LoVo (cell line): ENCODE data around the gene TICAM2.
A peak's percentile ranks its signal among the peaks of the same experiment; 100 is the strongest.

Experiments
- DNase-seq: peaks from one replicate; pipeline ENCODE4 v3.0.0-alpha.2; 2016; ENCODE audit warnings: low spot score

The TICAM2 gene

DNA sequence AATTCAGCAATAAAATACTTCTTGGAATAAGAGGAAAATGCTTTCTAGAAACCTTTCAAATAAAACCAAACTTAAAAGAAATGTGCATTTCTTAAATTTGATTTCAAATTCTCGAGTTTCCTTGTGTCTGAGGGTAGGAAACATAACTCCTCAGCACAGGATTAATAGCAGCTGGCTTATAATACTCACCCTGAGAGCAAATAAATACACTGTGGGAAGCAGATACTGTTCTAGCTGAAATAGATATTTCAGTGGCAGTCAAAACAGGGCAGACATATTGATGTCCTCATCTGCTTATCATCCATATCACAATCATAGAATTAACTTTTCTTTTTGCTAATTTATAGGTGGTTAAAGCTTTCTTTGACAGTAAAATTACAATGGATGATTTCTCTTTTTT lies 33.6 kb downstream of the TICAM2 start:
- DNase-seq: no peak

DNA sequence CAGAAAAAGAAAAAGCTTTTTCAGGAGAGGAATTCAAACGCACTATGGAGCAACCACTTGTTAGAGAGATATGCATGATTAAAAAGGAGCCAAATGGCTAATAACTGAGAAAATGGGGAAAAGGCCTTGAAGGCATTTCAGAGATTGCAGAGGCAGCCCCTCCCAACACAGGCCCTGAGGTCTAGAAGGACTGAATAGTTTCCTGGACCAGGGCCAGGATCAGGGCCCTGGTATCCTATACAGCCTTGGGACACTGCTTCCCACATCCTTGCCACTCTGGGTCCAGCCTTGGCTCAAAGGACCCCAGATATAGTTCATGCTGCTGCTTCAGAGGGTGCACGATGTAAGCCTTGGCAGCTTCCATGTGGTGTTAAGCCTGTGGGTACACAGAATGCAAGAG lies 37.0 kb downstream of the TICAM2 start:
- no peak for DNase-seq

DNA sequence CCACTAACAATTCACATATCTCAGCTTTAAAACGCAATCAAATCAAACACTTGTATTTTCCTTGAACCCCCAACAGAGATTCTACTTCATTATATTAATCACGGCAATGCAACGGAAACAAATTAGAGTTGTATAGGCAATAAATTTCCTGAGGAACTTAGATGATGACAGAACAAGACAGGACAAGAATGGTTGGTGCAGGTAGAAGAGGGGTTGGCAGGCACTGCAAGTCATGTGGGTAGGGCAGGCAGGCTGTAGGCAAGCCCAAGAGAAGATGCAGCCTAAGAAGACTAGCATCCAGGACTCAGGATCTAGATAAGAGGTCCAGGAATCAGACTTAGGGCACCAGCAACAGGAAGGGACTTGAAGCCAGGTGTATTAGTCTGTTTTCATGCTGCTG lies 41.1 kb downstream of the TICAM2 start:
- DNase-seq: no peak

DNA sequence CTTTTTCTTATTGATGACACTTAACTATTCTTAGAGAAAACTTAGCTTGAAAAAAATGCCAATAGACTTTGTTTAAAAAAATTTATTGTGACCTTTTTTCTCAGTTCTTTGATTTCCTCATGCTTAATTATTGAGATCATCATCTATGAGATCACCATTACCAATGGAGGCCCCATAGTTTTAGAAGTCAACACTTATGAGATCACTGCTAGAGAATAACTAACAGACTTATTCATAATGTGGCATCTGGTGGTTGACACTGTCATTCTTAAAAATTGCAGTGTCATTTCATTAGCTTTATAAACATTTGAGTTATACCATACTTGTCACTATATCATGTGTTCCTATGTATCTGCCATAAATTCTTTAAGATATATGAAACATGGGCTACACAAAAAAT lies 42.8 kb downstream of the TICAM2 start:
- DNase-seq: no peak

DNA sequence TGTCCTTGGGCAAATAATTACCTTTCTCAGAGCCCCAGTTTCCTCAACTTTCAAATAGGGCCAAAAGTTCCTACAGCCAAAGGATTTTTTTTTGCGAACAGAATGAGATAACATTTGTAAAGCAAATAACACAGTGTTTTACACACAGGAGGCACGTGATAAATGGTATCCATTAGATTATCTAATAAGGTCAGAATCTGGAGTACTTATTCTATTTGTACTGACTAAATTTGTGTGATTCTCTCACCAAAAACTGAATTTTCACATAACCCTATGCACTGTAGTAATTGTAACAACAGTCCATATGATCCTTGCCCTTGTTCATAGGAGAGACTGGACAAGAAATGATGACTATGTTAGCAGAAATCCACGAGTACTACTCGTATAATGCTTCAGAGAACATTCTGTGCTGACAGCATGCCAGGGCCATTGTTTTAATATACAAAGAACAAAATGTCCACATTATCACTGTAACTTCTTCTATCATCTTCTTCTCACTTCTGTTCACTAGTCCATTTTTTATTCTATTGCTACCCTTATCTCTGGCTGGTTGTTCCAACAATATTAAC lies 43.8 kb downstream of the TICAM2 start:
- DNase-seq: no peak

DNA sequence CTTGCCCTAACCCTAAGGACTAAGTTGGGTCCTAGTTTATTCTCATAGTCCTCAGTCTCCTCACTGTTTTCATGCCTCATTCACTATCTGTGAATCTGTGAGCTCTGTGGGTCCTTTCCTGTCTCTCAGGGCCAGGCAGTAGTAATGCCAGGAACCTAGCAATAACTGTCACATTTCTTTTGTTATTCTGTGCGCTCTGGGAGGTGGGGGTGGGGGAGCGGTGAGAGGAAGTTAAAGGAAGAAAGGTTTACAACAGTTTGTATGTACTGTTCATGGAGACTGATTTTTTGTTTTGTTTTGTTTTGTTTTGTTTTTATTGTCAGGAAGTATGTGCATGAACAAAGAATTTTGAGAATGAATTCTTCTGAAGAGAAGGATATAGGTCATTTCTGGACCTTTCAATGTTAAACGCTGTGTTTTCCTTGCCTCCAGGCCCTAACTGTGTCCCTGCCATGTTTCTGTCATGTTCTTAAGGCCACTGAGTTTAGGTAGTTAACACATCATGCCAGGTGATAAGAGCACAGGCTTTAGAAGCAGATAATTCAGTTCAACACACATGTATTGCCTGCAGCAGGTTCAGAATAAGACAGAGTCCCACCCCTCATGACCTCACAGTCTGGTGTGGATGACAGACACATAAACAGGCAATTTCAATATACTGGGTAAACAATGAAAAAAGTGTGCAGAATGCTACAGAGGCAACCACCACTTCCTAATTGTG lies 44.5 kb downstream of the TICAM2 start:
- no peak for DNase-seq

DNA sequence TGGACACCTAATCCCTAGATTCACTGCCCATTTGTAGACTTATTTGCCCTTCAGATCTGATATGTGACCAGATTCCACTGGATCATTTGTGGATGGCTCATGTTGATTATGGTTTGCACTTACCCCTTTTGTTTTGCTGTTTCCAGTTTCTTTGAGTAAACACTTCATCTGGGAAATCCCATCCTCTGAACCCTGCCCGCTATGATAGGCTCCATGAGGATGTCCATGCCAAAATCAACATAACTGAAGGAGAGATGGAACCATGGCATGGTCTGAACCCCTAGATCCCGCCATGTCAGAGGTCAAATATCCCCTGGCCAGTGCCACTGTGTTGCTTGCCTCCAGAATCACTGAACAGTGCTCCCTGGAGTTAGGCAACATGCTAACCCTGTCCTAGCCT lies 46.0 kb downstream of the TICAM2 start:
- DNase-seq: no peak

DNA sequence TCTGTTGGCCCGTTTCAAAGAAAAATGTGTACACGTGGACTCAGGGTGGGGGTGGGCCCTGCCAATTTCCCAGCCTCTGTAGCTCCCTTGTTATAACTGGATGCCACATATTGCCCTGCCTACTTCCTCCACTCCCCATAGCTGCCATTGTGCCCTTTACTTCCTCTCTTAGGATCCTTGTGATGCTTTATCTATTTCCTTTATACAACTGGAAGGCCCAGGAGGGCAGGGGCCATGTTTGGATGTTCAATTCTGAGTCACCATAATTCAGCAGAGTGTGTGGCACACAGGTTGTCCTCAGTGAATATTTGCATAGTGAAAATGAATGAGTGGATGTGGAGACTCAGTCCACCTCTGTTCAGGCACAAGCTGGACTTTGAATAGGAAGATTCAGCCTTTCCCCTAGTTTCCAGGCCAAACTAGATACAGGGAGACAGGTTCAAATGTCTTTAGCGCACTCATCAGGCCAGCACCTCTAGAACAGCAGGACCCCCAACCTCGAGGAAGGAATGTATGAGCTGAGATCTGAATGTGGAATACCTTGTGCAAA lies 47.1 kb downstream of the TICAM2 start:
- DNase-seq: no peak

DNA sequence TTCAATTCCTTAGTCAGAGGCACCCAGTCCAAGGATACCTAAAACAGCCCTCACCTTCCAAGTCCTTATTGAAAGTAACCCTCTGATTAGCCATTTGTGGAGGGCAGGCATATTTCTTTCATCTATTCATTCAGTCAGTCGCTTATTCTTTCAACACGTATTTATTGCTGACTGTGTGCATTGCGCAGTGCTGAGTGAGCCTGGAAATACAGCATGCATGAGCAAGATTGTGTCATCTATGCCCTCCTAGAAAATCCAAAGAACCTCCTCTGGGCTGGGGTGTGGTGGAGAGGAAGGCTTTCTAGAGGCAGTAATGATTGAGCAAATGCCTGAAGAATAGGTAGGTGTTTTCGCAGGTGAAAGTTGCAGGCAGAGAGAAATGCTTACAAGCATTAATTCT lies 49.2 kb downstream of the TICAM2 start:
- DNase-seq: no peak

DNA sequence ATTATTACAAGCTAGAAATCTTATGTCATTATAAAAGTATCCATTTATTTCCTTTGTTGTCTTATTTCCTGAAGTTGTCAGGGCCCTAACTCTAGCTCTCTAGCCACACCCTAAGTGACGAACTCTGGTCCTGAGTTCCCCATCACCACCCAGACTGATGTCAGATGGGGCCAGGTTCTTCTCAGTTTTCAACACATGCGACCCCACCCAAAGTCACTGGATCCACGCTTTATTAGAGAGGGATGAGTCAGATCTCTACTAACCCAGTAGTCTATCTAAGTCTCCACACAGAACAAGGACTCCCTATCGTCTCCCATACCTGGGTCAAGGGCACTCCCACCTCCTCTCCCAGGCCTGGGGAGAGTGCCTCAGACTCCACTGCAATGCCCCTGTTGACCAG lies 50.9 kb downstream of the TICAM2 start:
- peak; percentile 53 for DNase-seq

DNA sequence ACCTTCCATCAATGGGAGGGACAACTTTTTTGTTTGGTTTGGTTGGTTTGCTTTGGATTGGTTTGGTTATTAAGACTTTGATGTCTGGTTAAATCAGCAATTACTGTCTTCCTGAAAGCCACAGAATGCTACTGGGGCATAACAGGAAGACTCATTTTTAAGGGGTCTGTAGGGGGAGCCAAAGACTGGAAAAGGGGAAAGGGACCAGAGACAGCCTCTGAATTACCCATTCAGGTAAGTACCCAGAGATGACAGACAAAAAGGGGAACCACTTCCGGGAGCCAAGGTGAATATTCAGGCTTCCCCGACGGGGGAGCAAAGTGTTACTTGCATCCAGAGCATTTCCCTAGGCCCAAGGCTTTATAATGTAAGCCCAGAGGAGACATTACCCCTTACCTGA lies 53.1 kb downstream of the TICAM2 start:
- no peak for DNase-seq

DNA sequence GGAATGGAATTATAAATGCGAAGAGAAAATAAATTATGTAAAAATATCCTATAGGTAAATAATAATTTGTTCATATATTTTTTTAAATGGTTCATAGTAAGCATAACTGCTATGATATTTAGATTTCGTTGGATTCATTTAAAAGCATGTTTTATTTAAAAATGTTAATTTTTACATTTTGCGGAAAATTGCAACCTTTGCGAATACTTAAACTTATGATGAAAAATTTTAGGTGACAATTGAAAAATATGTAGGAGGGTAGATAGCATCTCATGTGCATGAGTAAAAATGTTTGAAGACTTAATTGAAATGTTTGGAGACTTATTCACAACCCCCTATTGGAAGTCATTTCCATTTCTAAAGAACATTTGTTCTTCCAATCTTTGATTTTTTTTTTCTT lies 53.6 kb downstream of the TICAM2 start:
- no peak for DNase-seq

DNA sequence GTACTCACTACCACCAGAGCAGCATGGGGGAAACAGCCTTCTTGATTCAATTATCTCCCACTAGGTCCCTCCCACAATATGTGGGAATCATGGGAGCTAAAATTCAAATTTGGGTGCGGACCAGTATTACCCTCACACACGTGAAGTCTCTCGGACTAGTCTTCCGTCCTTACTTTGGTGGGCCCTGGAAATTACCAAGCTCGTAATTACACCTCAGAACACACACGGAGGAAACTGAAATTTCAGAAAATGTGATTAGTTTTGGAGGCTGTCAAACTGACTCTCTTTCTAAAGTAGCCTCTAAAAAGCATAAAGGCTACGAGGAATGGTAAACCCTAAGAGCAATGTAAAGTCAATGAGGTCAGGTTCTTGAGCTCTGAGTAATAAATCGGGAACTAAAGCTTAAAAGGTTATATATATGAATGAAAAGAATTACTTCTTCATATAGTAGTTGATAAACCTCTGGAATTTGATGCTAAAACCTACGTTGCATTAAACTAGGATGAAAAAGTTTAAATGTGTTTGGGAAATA lies 56.9 kb downstream of the TICAM2 start:
- DNase-seq: no peak

DNA sequence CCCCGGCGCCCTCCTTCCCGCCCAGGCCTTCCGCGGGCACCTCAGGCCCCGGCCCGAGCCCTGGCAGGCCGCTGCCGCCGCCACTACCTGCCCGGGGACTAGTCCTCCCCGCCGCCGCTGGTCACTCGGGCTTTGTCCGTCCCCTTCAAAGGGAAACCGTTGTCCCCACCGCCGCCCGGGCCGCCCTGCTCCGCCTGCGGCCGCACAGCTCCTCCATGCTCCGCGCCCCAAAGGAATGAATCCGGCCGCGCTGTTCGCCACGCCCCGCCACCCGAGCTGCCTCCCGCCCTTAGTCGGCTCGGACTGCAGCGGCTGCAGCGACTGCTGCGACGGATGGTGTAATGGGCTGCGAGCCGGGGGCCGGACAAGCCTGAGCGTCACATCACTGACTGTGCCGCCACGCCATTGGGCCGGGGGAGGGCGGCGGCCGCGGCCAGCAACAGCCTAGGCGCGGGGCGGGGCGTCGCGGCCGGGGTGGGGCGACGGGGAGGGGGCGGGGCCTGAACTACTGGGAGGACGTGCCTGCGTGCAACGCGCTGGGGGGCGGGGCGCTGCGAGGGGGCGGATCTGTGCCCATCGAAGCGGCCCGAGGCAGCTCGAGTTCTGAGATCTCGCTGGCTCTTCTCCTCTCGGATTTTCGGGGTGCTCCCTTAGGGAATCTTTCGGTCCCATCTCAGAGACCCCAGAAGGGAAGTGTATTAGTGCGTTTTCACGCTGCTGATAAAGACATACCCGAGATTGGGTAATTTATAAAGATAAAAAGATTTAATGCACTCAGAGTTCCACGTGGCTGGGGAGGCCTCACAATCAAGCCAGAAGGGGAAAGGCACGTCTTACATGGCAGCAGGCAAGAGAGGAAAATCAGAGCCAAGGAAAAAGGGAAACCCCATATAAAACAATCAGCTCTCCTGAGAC lies 57.6 kb downstream of the TICAM2 start, which contains the start of gene FEM1C:
FEM1C (minus strand) TSS at position 340 of the 915 bp plus-strand sequence. CDS start 1,282 bp downstream, outside the sequence.
- DNase-seq: peak; percentile 97

DNA sequence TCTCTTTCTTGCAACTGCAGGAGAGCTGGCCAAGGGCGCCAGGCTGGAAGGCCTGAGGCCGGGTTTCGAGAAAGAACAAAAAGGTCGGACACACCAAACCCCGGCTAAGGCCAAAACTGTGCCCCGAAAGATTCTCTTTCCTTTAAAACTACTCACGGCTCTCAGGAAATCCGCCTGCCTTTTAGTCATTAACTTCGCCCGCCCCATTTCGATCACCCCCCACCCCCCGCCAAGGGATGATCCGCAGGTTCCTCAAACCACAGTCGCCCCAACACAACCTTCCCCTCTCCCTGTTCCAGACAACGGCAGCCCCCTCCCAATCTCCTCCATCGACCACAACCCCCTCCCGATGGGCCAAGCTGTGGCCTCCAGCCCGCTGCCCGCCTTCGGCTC lies 58.2 kb downstream of the TICAM2 start:
- no peak for DNase-seq

DNA sequence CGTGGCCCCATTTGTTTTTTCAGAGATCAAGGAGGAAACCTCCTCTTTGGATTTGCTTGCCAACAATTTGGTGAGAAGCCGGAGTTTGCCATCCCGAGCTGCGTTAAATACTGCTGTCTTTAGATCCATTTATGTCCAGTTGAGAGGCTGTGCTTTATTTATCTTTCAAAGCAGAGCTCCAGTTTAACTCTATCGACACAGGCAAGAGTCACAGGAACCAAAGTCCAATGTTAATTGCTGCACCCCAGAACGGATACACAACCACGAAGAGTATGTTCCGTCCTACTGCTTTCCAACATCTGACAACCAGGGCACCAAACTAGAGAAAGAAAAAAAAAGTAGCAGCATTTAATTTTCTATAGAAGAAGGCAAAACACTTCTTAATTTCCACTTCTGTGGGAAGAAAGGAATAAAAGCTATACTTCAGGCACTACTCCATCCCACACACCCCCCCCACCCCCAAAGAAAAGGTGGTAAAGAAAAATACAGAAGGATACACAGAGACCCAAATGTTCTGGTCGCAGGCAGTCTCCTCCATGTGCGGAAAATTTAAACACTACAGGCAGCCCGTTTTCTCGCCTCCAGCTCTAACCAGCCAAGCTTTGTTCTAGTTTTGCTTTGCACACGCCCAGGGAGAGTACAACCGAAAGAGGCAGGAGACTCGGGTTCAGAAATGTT lies 58.8 kb downstream of the TICAM2 start:
- peak; percentile 39 for DNase-seq

DNA sequence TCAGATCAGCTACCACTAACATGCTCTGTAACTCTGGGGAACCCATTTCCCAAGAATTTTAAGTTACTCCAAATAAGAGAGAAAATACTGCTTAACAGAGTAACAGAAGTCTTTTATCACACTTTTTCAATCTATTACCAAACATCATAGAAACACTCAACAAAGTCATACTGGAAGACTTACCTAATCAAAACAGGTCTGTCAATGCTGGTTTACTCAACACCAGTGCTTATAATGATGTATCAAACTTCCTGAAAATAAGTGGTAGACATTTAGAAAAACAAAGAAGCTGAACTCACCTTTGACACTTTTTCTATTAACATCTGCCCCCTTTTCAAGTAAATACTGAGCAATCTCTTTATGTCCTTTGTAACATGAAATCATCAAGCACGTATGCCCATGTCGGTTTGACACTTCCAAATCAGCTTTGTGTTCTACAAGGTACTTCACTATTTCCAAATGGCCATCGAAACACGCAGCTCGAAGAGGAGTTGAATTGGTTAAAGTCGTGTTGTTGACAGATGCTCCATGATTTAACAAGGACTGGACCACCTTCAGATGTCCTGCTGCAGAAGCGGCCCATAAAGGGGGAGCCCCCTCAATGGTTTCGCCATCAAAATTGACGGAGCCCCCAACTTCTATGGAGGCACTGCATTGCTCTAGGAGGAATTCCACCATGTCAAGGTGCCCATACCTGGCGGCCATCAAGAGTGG lies 59.5 kb downstream of the TICAM2 start:
- no peak for DNase-seq

DNA sequence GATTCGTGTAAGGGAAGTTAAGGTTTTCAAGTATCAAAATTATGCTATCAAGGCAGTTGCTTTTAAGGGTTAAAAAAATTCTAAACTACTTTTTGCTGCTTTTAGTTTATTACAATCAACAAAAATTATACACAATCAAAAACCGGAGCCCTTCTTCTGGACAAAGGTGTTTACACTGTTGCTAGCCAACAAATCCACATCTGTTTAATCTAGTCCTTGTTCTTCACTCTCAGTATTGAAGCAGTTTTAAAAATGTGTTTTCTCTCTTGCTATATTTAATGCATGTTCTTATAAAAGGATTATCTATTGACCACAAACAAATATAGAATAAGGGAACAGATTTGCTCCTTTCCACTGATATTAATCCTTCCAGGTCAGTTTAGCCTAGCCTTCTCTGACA lies 60.2 kb downstream of the TICAM2 start:
- no peak for DNase-seq

DNA sequence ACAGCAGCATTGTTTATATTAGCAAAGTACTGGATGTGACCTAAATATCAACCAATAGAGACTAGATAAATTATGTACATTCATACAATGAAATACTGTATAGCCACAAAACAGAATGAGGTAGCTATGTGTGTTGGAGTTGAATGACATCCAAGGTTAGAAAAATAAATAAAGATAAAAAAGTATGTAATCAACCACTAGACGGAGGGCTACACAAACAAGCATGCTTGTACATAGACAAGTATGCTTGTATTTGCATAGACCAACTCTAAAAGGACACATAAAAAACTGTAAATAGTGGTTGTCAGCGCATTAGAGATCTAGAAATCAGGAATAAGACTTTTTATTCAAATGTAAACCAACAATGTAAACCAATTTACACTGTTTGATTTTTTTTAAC lies 60.7 kb downstream of the TICAM2 start:
- no peak for DNase-seq

DNA sequence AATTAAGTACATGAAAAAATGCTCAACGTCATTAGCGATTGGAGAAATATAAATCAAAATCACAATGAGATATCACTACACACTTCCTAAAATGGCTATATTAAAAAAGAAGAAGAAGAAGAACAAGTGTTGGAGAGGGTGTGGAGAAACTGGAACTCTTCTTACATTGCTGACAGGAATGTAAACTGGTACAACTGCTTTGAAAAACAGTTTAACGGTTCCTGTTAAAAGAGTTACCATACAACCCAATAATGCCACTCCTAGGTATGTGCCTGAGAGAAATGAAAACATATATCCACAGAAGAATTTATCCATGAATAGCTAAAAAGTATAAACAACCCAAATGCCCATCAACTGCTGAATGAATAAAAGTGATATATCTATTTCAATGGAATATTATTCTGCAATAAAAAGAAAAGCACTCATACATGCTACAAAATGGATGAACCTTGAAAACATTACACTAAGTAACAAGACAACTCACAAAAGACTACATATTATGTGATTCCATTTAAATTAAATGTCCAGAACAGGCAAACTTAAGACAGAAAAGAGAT lies 66.7 kb downstream of the TICAM2 start:
- no peak for DNase-seq

DNA sequence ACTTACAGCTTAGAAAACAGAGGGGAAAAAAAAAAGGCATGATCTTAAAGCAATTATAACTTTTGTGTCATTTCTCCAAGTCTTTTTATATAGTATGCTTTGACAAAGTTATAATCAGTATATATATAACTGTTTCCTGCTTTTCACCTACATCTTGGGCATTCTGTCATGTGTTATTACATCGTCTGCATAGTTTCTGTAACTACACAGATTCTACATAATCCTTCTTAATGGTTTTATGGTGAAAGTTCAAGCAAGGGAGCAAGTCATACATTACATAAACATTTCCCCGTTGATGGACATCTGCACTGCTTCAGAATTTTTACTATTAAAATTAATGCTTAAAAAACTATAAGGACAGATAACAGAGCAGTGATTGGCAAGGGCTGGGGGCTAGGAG lies 69.8 kb downstream of the TICAM2 start:
- peak; percentile 47 for DNase-seq
